OCI-LY1 (cell line): ENCODE measurements around the gene EVI2A.

Experiments
- EZH2 ChIP-seq: fragments of 200-600 bp; sonication (generic), shearing (Covaris generic); IDR thresholded peaks from 2 replicates; pipeline ENCODE4 v1.8.0; 2017; ENCODE audit warnings: borderline replicate concordance, mixed run types, mild to moderate bottlenecking, antibody characterized with exemption, low read length, moderate library complexity, mixed read lengths
- TF ChIP-seq, protein P1 (sequence below): fragments of 200-600 bp; sonication (generic), shearing (Covaris generic); IDR thresholded peaks from 2 replicates; pipeline ENCODE4 v1.5.1; 2017; ENCODE audit warnings: mild to moderate bottlenecking, antibody characterized with exemption, low read length, moderate library complexity, mixed read lengths

DNA sequence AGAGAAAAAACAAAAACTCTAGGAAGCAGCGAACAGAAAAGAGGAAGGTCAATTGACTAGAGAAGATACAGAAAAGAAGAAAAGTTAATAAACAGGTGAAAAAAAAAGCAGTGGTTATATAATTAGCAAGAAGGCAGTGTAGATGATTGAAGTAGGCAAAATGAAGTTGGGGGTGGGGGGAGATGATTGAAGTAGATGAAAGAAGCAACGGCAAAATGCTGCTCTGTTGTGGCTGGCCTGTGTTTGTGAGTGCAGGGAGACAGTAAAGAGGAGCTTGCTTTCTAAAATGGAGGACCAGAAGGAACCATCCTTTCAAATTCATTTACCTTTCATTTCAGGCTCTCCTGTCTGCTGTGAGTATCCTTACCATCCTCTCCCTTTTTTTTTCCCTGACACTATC is 11.2 kb downstream of the EVI2A start:
- TF ChIP-seq, protein P1, sequence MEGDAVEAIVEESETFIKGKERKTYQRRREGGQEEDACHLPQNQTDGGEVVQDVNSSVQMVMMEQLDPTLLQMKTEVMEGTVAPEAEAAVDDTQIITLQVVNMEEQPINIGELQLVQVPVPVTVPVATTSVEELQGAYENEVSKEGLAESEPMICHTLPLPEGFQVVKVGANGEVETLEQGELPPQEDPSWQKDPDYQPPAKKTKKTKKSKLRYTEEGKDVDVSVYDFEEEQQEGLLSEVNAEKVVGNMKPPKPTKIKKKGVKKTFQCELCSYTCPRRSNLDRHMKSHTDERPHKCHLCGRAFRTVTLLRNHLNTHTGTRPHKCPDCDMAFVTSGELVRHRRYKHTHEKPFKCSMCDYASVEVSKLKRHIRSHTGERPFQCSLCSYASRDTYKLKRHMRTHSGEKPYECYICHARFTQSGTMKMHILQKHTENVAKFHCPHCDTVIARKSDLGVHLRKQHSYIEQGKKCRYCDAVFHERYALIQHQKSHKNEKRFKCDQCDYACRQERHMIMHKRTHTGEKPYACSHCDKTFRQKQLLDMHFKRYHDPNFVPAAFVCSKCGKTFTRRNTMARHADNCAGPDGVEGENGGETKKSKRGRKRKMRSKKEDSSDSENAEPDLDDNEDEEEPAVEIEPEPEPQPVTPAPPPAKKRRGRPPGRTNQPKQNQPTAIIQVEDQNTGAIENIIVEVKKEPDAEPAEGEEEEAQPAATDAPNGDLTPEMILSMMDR, result no peak
- TF ChIP-seq EZH2, result no peak
